ENCODE data around the gene DLAT. TPM values are rescaled to one million over a fixed set of nuclear protein-coding genes. Genes with fewer than 3 reads are reported as not detected.
A peak's percentile ranks its signal among the peaks of the same experiment; 100 is the strongest.

DLAT gene
- total and polyA plus RNA-seq, 2 experiments from 2014 or later, result 70.6 to 94.7 TPM

DNA sequence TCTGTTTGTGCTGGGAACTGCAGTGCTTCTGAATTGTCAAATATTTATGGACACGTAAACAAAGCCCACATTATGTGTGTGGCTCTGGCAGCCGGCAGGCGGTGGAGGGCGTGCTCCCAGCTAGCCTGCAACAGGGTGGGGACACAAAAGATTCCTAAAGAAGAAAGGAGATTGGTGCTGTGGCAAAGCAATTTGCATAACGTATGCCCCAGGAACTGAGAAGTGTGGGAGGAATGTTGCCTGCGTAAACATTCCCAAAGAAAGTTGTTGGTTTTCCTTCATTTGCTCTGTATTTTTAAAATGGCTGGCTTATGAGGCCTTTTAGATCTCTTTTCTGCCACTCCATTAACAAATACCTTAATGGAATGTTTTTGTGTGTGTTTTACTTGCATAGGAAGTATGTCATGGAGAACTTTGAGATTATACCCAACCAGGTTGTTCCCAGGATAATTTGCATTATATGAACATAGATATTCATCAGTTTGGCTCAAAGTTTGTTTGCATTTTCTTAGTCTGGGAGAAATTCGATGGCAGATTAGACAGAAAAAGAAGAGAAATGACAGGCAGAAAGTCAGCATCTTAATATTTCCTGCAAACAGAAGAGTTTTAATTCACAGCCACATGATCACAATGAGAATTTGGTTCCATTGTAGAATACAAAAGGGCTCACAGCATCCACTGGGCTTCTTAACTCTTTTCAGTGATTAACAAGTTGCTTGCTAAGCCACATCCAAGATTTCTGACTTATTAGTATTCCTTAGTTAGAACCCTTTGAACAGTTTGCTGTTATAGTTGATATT is 41.8 kb upstream of the DLAT start:
- H3K36me3 ChIP-seq, result peaks cover 26% of the 10 kb centered on the region
- DNase-seq (ENCODE audit: low read depth in 1 of 2, low spot score in 1 of 2), result peak; percentile 16 to 81
- H3K27ac ChIP-seq, result peak overlapping the region; percentile 97
- peaks cover 31% of the 10 kb centered on the region for H3K4me1 ChIP-seq (ENCODE audit: low read depth)
- H3K27me3 ChIP-seq, result no peaks in the 10 kb centered on the region
- H3K4me3 ChIP-seq, result peak overlapping the region; percentile 5
- TF ChIP-seq CTCF (IDR thresholded peaks at IDR 0.05; ENCODE audit: low read depth, low read length), result no peak
- H3K9me3 ChIP-seq (ENCODE audit: low read depth), result no peaks in the 10 kb centered on the region

DNA sequence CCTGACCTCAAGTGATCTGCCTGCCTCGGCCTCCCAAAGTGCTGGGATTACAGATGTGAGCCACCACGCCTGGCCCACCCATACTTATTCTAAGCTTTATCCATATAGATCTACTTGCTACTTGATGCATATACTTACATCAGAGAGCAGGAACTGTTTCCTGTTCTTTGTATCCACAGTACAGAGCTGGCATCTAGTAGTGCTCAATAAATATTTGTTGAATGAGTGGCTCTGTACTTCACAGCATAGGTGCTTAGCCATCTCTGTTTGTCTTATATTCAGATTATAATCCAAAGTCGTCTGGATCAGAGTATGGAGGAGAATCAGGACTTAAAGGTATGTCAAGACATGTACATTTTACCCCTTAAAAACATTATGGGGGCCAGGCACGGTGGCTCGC is 38.6 kb upstream of the DLAT start:
- no peak overlapping the region for H3K4me3 ChIP-seq
- H3K36me3 ChIP-seq, result peaks cover 24% of the 10 kb centered on the region
- DNase-seq (ENCODE audit: low read depth in 1 of 2, low spot score in 1 of 2), result no peak
- H3K4me1 ChIP-seq (ENCODE audit: low read depth), result peaks cover 29% of the 10 kb centered on the region
- H3K27me3 ChIP-seq, result no peaks in the 10 kb centered on the region
- H3K27ac ChIP-seq, result no peak overlapping the region
- H3K9me3 ChIP-seq (ENCODE audit: low read depth), result no peaks in the 10 kb centered on the region
- no peak for TF ChIP-seq CTCF (IDR thresholded peaks at IDR 0.05; ENCODE audit: low read depth, low read length)

GRCh38 chr11:111990381-111990780 is 34.8 kb upstream of the DLAT start:
- DNase-seq (ENCODE audit: low read depth in 1 of 2, low spot score in 1 of 2), result no peak
- peaks cover 27% of the 10 kb centered on the region for H3K4me1 ChIP-seq (ENCODE audit: low read depth)
- H3K4me3 ChIP-seq, result no peak overlapping the region
- no peak for TF ChIP-seq CTCF (IDR thresholded peaks at IDR 0.05; ENCODE audit: low read depth, low read length)
- H3K36me3 ChIP-seq, result peaks cover 34% of the 10 kb centered on the region
- H3K27ac ChIP-seq, result no peak overlapping the region
- H3K27me3 ChIP-seq, result no peaks in the 10 kb centered on the region
- no peaks in the 10 kb centered on the region for H3K9me3 ChIP-seq (ENCODE audit: low read depth)

- TF ChIP-seq CTCF (IDR thresholded peaks at IDR 0.05; ENCODE audit: low read depth, low read length), result no peak
- Histone ChIP-seq H3K27ac (peak overlapping the region; percentile 87), H3K27me3 (no peaks in the 10 kb centered on the region), H3K4me1 (ENCODE audit: low read depth) (peaks cover 36% of the 10 kb centered on the region), H3K36me3 (peaks cover 29% of the 10 kb centered on the region), H3K9me3 (ENCODE audit: low read depth) (no peaks in the 10 kb centered on the region), H3K4me3 (no peak overlapping the region)
- DNase-seq (ENCODE audit: low read depth in 1 of 2, low spot score in 1 of 2), result no peak
These were observed 32.9 kb upstream of the DLAT start for GRCh38 chr11:111992206-111992855.

GRCh38 chr11:111996129-111996528 is 29.1 kb upstream of the DLAT start:
- TF ChIP-seq CTCF (IDR thresholded peaks at IDR 0.05; ENCODE audit: low read depth, low read length), result no peak
- H3K9me3 ChIP-seq (ENCODE audit: low read depth), result no peaks in the 10 kb centered on the region
- peaks cover 40% of the 10 kb centered on the region for H3K4me1 ChIP-seq (ENCODE audit: low read depth)
- H3K27ac ChIP-seq, result no peak overlapping the region
- no peaks in the 10 kb centered on the region for H3K27me3 ChIP-seq
- no peak for DNase-seq (ENCODE audit: low read depth in 1 of 2, low spot score in 1 of 2)
- H3K4me3 ChIP-seq, result no peak overlapping the region
- peaks cover 35% of the 10 kb centered on the region for H3K36me3 ChIP-seq

Data from cardiac muscle cell (in vitro differentiated cells and primary cell).